Cardiac fibroblast (primary cell): ENCODE measurements around the gene WDR90.

Source experiments
- DNase-seq, 2 donors: peaks; one replicate each; pipeline versions ENCODE4 v3.0.0 to v3.0.0-alpha.2; 2010; ENCODE audit warnings: low read depth in 2 of 2
- H3K4me3 ChIP-seq, 2 donors: replicated peaks in 1 of 2; 1 replicate in 1 of 2; 2 replicates in 1 of 2; pipeline ENCODE4 v1.5.1; 2011; ENCODE audit warnings: low read depth in 2 of 2, low read length in 2 of 2, mild to moderate bottlenecking in 2 of 2, moderate library complexity in 1 of 2
- TF ChIP-seq, protein P1 (sequence below): IDR thresholded peaks from one replicate; pipeline ENCODE4 v1.5.1; 2011; ENCODE audit warnings: low read depth, mild to moderate bottlenecking, low read length, inconsistent platforms

WDR90 gene

DNA sequence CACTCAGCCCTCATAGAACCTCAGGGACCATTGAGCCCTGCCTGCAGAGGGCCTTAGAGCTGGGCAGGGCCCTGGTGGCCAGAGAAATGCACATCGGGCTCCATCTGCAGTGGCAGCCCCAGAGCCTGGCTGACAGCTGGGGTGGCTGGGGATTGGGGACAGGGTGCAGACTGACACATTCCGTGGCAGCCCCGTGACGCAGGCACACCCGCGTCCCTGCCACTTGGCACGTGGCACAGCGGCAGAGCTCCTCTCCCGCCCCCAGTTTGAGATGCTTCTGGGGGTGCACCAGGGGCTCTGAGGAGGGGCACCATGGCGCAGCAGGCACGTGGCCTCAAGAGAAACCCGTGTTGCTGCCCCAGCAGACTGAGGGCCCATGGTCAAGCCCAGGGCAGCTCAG is 54.2 kb downstream of the WDR90 start:
- TF ChIP-seq, protein P1, sequence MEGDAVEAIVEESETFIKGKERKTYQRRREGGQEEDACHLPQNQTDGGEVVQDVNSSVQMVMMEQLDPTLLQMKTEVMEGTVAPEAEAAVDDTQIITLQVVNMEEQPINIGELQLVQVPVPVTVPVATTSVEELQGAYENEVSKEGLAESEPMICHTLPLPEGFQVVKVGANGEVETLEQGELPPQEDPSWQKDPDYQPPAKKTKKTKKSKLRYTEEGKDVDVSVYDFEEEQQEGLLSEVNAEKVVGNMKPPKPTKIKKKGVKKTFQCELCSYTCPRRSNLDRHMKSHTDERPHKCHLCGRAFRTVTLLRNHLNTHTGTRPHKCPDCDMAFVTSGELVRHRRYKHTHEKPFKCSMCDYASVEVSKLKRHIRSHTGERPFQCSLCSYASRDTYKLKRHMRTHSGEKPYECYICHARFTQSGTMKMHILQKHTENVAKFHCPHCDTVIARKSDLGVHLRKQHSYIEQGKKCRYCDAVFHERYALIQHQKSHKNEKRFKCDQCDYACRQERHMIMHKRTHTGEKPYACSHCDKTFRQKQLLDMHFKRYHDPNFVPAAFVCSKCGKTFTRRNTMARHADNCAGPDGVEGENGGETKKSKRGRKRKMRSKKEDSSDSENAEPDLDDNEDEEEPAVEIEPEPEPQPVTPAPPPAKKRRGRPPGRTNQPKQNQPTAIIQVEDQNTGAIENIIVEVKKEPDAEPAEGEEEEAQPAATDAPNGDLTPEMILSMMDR, result no peak
- DNase-seq, result no peak
- no peak overlapping the region for H3K4me3 ChIP-seq

DNA sequence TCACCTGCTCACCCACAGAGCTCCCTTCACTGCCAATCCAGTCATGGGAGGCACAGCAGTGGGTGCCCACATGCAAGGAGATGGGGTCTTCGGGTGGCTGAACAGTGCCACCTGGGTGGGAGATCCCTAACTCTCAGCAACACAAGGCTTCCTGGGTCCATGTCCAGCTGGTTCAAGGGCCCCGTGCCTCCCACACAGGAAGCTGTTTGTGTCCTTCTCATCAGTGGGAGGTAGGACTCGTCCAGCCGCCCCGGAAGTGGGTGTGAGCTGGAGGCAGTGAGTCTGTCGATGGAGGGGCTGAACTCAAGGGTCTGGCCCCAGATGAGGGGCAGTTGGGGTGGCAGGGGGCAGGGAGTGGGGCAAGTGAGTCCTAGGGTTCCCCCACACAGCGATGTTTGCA is 54.9 kb downstream of the WDR90 start:
- no peak for DNase-seq
- H3K4me3 ChIP-seq, result no peak overlapping the region
- TF ChIP-seq, protein P1, result no peak

DNA sequence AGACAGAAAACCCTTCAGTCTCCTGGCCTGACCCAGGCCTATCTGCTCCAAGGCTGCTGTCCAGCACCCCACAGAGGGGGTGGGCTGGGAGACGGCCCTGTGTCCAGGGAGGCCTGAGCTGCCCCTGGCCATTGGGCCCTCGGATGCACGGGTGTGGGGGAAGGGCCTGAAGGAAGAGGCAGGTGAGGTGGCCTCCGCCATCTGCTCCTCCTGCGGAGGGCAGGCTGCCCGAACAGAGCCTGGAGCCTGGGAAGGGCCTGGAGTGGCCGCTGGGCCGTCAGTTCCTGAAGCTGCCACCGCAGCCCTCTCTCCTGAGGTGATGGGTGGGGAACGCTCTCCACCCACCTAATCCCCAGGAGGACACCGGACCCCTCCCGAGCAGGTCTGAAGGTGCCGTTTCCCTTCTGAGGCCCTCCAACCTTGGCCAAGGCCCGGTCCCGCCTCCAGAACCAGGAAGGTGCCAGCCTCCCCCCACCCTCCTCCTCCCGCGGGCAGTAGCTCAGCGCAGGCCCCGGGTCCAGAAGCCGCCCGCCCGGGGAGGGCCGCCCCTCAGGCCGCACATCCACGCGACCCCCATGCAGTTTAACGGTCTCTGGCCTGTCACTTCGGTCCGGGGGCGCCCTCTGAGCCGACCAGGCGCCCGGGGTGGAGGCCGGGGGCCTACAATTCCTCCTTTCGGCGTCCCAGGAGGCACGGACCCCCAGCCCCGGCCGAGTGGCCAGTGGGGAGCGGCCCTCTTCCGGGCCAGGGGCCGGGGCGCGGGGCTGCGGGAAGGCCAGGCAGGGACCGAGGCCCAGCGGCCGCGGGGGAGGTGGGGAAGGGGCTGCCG is 55.6 kb downstream of the WDR90 start:
- peak overlapping the region in 1 of 2 donors; percentile 24 for H3K4me3 ChIP-seq
- TF ChIP-seq, protein P1, result no peak
- DNase-seq, result no peak

DNA sequence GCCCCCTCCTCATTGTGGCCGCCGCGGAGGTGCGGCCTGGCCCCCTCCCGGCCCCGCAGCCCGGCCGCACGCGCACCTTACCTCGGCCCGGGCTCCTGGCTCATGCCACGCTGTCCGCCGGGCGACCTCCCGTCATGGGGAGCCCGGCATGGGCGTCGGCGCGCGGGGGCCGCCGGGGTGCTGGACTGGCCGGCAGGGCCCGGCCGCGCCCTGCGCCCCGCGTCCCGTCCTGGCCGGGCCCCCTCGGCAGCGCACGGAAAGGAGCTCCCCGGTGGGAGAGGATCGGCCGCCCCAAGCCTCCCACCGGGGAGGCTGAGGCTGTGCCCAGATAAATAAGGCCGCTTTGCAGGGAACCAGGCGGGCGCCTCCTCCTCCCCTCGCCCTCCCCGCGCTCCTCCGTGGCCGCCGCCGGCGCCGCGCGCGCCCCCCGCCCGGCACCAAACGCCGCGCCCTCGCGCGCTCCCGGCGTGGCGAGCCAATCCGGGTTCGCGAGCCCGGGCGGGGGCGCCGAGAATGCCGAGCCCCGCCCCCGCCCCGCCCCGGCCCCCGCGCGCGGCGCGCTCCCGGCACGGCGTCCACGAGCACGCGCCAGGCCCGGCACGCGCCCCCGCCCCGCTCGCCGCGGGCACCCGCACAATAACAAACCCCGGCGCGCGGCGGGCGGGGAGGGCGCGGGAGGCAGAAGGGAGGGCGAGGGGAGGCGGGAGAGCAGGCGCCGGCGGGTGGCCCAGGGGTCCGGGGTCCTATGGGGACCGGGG is 56.4 kb downstream of the WDR90 start, which contains the start of gene FBXL16:
Gene FBXL16, minus strand, starts transcription at position 371 of the 758 bp plus-strand sequence. CDS start 8,396 bp downstream, outside the sequence.
- peak within 1 kb of the TSS in 1 of 2 donors; percentile 24 for H3K4me3 ChIP-seq
- TF ChIP-seq, protein P1, result no peak
- no peak for DNase-seq

DNA sequence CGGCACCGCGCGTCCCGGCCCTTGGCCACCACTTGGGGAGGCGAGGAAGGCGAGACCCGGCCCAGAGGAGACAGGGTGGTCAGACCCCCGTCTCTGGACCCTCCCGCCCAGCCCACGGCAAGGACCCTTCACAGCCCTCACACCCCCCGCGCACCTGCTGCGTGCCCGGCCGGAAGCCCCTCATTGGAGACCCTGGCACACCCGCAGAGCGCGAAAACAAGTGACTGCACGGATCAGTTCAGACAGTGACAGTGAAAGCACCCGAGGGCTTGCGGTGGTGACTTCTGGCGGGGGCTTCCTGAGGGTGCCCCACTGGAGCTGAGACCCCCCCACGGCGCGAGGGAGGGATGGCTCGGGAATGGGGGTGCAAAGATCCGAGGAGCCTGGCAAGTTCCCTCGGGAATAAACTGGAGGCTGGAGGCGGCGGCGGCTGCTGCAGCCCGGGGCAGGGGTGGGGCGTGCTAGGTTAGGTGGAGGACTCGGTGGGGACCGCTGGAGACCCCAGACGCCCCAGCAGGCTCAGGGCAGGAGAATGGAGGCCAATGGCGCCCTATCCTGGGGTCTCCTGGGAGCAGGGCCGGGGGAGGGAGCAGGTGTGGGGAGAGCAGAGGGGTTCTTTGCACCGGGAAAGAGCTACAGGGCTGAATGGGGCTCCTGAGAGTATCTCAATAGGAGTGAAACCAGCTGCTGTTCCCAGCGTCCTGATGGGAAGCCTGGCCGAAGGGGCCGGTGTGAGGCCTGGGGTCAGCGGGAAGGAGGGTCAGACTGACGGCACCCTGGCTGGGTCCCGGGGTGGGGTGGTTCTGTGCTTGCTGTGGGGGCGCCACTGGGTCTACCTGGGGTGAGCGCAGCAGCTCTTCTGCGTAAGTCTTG is 57.3 kb downstream of the WDR90 start:
- DNase-seq, result no peak
- H3K4me3 ChIP-seq, result no peak overlapping the region
- TF ChIP-seq, protein P1, result no peak

DNA sequence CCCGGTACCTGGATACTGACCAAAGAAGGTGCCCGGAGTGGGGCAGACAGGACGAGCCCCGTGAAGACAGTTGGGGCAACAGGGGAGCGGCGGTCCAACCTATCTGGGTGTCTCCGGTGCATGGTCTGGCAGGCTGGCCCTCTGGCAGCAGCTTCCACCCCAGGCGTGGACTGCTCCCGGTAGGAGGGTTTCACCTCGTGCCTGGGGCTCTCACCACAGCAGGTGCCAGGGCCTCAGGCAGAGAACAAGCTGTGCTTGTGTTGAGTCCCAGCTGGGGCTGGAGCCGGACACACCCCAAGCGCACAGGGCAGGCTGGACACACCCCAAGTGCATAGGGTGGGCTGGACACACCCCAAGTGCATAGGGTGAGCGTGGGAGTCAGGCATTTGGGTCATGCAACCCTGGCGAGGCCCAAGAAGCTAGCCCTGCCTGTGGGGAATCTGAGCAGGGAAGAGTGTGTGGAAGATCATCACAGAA is 57.9 kb downstream of the WDR90 start:
- TF ChIP-seq, protein P1, result no peak
- no peak overlapping the region for H3K4me3 ChIP-seq
- DNase-seq, result no peak
